Measurements from ENCODE around the gene METTL6.

Gene METTL6

GRCh38 chr3:15409239-15409638, 18.1 kb downstream of the METTL6 start:
- Histone ChIP-seq H3K27ac (ENCODE audit: poor library complexity, severe bottlenecking) (no peak overlapping the region), H3K4me3 (ENCODE audit: severe bottlenecking) (no peak overlapping the region), H3K4me1 (ENCODE audit: insufficient read depth, poor library complexity, severe bottlenecking) (no peaks in the 10 kb centered on the region), H3K27me3 (ENCODE audit: insufficient read depth, poor library complexity, severe bottlenecking) (no peaks in the 10 kb centered on the region), H3K36me3 (ENCODE audit: low read depth) (peaks cover 39% of the 10 kb centered on the region), H3K9me3 (ENCODE audit: severe bottlenecking) (no peaks in the 10 kb centered on the region)
- no peak for DNase-seq (ENCODE audit: low spot score)
- no peak for TF ChIP-seq CTCF (IDR thresholded peaks at IDR 0.05; ENCODE audit: poor library complexity, severe bottlenecking)
- no peak for ATAC-seq (ENCODE audit: low read depth)

- no peaks in the 10 kb centered on the region for H3K4me1 ChIP-seq (ENCODE audit: insufficient read depth, poor library complexity, severe bottlenecking)
- H3K4me3 ChIP-seq (ENCODE audit: severe bottlenecking): no peak overlapping the region
- ATAC-seq (ENCODE audit: low read depth) (peak; percentile 66; the same call in 2 of the 3 replicates), DNase-seq (ENCODE audit: low spot score) (no peak)
- no peak overlapping the region for H3K27ac ChIP-seq (ENCODE audit: poor library complexity, severe bottlenecking)
- H3K27me3 ChIP-seq (ENCODE audit: insufficient read depth, poor library complexity, severe bottlenecking): no peaks in the 10 kb centered on the region
- H3K36me3 ChIP-seq (ENCODE audit: low read depth): peaks cover 4% of the 10 kb centered on the region
- peak; percentile 79 for TF ChIP-seq CTCF (IDR thresholded peaks at IDR 0.05; ENCODE audit: poor library complexity, severe bottlenecking)
- H3K9me3 ChIP-seq (ENCODE audit: severe bottlenecking): no peaks in the 10 kb centered on the region
These were observed 21.8 kb downstream of the METTL6 start for GRCh38 chr3:15405448-15406050.

GRCh38 chr3:15404767-15405166, 22.6 kb downstream of the METTL6 start:
- H3K27ac ChIP-seq (ENCODE audit: poor library complexity, severe bottlenecking): no peak overlapping the region
- H3K4me1 ChIP-seq (ENCODE audit: insufficient read depth, poor library complexity, severe bottlenecking): no peaks in the 10 kb centered on the region
- ATAC-seq (ENCODE audit: low read depth) (no peak), DNase-seq (ENCODE audit: low spot score) (no peak)
- no peaks in the 10 kb centered on the region for H3K9me3 ChIP-seq (ENCODE audit: severe bottlenecking)
- H3K4me3 ChIP-seq (ENCODE audit: severe bottlenecking): no peak overlapping the region
- no peaks in the 10 kb centered on the region for H3K27me3 ChIP-seq (ENCODE audit: insufficient read depth, poor library complexity, severe bottlenecking)
- no peak for TF ChIP-seq CTCF (IDR thresholded peaks at IDR 0.05; ENCODE audit: poor library complexity, severe bottlenecking)
- no peaks in the 10 kb centered on the region for H3K36me3 ChIP-seq (ENCODE audit: low read depth)

- no peak for DNase-seq (ENCODE audit: low spot score)
- ATAC-seq (ENCODE audit: low read depth): no peak
- Histone ChIP-seq H3K9me3 (ENCODE audit: severe bottlenecking) (no peaks in the 10 kb centered on the region), H3K27me3 (ENCODE audit: insufficient read depth, poor library complexity, severe bottlenecking) (no peaks in the 10 kb centered on the region), H3K4me3 (ENCODE audit: severe bottlenecking) (no peak overlapping the region), H3K4me1 (ENCODE audit: insufficient read depth, poor library complexity, severe bottlenecking) (no peaks in the 10 kb centered on the region), H3K27ac (ENCODE audit: poor library complexity, severe bottlenecking) (no peak overlapping the region), H3K36me3 (ENCODE audit: low read depth) (no peaks in the 10 kb centered on the region)
- no peak for TF ChIP-seq CTCF (IDR thresholded peaks at IDR 0.05; ENCODE audit: poor library complexity, severe bottlenecking)
These were observed 23.4 kb downstream of the METTL6 start for GRCh38 chr3:15403965-15404364.

GRCh38 chr3:15403495-15403894, 23.8 kb downstream of the METTL6 start:
- ATAC-seq (ENCODE audit: low read depth): no peak
- Histone ChIP-seq H3K4me3 (ENCODE audit: severe bottlenecking) (no peak overlapping the region), H3K9me3 (ENCODE audit: severe bottlenecking) (no peaks in the 10 kb centered on the region), H3K27me3 (ENCODE audit: insufficient read depth, poor library complexity, severe bottlenecking) (no peaks in the 10 kb centered on the region), H3K36me3 (ENCODE audit: low read depth) (no peaks in the 10 kb centered on the region), H3K27ac (ENCODE audit: poor library complexity, severe bottlenecking) (no peak overlapping the region), H3K4me1 (ENCODE audit: insufficient read depth, poor library complexity, severe bottlenecking) (no peaks in the 10 kb centered on the region)
- TF ChIP-seq CTCF (IDR thresholded peaks at IDR 0.05; ENCODE audit: poor library complexity, severe bottlenecking): no peak
- DNase-seq (ENCODE audit: low spot score): no peak
